Suppressor macrophage (primary cell): ENCODE data around the gene ZNF488.

ENCODE experiments used
- DNase-seq, 4 experiments: peaks; one replicate each; pipeline ENCODE4 v3.0.0-alpha.2; 2020 to 2022

The ZNF488 gene

GRCh38 chr10:47329855-47330254, 54.2 kb downstream of the ZNF488 start:
- DNase-seq = no peak

GRCh38 chr10:47326927-47327330, 57.2 kb downstream of the ZNF488 start:
- DNase-seq = no peak

- DNase-seq = no peak
These were observed 57.7 kb downstream of the ZNF488 start for GRCh38 chr10:47326306-47326926.

GRCh38 chr10:47325303-47326291, 58.5 kb downstream of the ZNF488 start:
- DNase-seq = no peak

GRCh38 chr10:47323636-47324296, 60.3 kb downstream of the ZNF488 start:
- DNase-seq = no peak

- DNase-seq = no peak
These were observed 61.0 kb downstream of the ZNF488 start for GRCh38 chr10:47323087-47323486.

- DNase-seq = no peak
These were observed 61.6 kb downstream of the ZNF488 start, which contains the start of gene GDF2 for GRCh38 chr10:47322300-47323061. TSS of gene GDF2 (plus strand) at chr10:47322454. CDS start at chr10:47322669, 215 bp downstream.

- DNase-seq = no peak
These were observed 62.4 kb downstream of the ZNF488 start for GRCh38 chr10:47321521-47322195.

GRCh38 chr10:47320812-47321211, 63.3 kb downstream of the ZNF488 start:
- no peak for DNase-seq

GRCh38 chr10:47319784-47320183, 64.3 kb downstream of the ZNF488 start:
- DNase-seq = no peak

- DNase-seq = no peak
These were observed 65.4 kb downstream of the ZNF488 start for GRCh38 chr10:47318706-47319105.

- no peak for DNase-seq
These were observed 66.8 kb downstream of the ZNF488 start for GRCh38 chr10:47317251-47317650.

GRCh38 chr10:47316131-47316530, 68.0 kb downstream of the ZNF488 start:
- DNase-seq = no peak
